Stimulated activated CD4-positive, alpha-beta T cell treated with anti-CD3 and anti-CD28 coated beads, TNF-alpha, amount 100 ng/mL, for 24 hours (primary cell): Measurements from ENCODE around the gene OLFM2.
"Not testable (repeated sequence)": the region's sequence is repeated elsewhere in the genome, so short reads cannot be mapped to it uniquely, and the experiment has no call there.

Source experiments
- DNase-seq, 3 experiments: peaks; one replicate each; pipeline ENCODE4 v3.0.0-alpha.2; 2020; ENCODE audit warnings: low read depth in 3 of 3

Gene OLFM2

DNA sequence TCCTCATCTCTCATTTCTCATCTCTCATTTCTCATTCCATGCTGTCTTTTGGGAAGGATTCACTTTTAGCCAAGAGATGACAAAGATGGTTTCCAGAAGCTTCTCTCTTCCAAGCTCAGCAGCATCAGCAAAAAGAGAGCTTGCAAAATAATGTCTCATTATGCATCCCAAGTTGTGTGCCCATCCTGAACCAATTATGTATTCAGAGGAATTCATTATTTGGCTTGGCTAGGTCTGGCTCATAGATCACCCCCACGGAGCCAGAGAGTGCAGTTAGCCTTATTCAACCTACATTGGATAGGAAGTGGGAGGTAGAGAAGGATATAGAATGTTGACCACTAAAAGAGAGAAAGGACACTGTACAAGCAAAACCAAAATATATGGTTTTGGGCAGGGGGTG lies 5.4 kb upstream of the OLFM2 start:
- no peak for DNase-seq

DNA sequence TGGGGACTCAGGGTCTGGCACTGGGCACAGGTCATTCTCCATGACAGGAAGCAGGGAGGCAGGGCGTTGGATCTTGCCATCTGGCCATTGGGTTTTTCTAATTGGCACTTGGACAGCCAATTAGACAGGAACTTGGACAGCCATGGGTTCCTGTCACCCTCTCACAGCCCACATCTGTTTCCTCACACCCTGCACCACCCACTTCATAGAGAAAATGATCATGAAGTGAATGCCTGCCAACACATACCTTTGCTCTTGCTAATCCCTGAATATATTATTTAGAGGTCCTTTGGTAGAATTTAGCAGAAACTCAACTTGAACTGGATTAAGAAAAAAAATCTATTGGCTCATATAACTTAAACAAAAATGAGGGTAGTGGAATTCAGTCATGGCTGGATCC lies 4.9 kb upstream of the OLFM2 start:
- DNase-seq: no peak

DNA sequence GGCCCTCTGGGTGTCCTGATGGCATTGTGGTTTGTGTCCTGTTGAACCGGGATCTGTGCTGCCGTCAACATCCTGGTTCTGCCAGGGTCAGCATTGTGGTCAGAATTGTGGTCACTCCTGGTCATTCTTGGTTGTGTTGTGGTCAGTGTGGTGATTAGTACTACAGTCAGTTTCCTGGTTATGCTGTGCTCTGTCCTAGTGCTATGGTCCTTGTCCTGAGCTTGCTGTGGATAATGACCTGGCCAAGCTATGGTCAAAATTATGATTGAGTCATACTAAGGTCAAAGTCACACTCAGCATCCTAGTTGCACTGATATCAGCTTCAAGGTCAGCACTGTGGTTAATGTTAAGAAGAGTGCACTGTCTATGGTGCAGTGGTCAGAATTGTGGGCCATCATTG lies 4.5 kb upstream of the OLFM2 start:
- no peak for DNase-seq

DNA sequence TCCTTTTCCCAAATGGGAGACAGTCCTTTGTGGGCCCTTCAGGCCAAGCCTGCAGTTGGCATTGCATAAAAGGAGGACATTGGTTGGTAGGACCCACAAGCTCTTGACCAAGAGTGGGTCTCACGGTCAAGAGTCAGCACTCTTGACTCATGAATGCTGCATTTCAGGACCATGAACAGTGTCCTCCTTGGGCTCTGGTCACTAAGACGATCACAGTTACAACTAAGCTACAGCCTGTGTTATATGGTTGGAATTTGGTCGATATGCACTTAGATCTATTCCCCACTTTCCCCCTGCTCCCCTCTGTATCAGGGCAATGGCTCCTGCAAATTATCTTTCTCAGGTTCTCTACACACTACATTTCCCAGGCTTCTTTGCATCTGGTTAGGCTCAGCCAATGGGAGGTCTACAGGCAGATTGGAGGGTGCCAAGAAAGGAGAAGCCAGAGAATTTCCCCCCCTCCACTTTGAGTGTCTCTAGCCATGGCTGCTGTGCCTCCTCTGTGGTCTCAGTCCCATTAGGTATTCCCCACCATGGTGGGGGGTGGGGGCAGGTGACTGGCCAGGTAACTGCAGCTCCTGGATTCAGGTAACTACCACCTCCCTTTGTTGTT lies 3.1 kb upstream of the OLFM2 start:
- no peak for DNase-seq

DNA sequence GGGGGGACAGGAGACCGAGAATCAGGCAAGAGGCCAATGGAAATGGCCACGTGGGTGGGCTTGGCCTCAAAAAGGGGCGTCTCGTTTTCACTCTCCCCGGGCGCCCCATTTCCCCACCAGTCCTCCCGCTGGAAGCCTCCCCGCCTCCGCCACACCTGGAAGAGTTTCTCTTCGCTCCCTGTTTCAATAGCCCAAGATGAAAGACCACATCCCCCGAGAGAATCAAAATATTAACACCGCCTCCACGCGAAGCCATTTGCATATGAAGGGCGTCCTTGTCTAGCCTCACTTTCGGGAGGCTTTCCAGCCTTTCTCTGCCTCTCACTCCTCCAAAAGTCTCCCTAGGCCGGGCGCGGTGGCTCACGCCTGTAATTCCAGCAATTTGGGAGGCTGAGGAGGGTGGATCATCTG lies 691 bp upstream of the OLFM2 start:
- no peak for DNase-seq

DNA sequence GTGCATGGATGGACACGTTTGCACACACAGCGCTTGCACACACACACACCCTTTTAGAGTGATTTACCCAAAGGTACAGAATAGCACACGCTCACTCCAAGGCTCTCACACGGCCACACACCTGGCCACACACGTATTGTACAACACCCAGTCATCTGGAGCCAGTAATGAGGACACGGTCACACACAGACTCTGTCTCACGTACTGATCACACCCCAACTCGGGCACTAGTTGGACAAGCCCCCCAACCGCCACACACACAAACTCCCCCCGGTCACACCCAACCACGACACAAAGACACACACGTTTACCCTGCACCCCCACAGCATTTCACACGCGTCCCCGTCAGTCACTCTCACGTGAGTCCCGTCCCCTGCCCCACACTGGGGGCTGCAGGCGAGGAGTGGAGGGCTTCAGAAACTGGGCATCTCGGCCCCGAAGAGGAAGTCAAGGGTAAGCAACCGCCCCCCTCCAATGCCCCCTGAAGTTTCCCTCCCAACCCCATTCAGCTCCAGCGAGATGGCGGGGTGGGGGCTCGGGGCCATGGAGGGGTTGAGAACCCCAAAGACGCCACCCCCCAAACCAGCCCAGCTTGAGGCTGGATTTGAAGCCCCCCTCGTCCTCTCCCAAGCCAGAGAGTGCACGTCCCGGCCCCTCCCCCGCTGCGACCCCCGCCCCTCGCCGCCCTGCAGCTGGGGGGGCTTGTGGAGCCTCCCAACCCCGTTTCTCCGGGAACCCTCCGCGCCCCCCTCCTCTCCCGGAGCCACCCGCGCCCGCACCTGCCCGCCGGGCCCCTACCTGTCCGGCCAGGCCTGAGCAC lies 599 bp downstream of the OLFM2 start:
- no peak for DNase-seq

DNA sequence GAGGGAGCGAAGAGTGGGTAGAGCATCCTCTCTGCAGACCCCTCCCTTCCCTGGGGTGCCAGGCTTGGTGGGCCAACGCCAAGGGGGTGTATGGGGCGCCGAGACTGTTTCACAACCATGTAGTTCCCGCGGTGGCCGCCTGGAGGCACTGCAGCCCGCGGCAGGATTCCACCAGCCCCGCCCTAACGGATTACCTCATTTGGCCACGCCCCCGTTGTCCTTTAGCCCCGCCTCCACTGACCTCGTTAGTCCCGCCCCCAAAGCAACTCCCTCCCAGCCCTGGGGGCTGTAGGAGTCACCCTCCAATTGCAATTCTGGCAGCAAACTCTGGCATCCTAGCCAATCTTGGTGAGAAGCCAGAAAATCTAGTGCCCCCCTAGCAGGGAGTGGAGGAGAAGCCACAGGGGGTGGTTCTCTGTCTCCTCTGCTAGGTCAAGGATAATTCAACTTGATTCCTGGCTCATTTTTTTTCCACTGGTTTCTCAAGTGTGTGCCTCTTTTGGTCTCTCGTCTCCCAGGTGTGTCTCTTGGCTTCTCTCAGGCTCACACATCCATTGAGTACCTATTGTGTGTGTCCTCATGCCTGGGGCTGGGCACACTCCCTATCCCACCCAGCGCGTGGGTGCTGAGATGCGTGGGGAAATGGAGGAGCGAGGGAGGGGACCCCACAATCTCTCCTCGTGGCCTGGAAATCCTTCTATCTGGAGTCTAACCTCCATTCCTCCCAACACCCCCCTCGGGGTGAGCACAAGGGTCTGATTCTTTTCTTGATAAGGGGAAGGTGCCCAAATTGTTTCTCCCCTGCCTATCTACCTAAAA lies 2.0 kb downstream of the OLFM2 start:
- peak; percentile 64 to 83 (median 67) for DNase-seq

DNA sequence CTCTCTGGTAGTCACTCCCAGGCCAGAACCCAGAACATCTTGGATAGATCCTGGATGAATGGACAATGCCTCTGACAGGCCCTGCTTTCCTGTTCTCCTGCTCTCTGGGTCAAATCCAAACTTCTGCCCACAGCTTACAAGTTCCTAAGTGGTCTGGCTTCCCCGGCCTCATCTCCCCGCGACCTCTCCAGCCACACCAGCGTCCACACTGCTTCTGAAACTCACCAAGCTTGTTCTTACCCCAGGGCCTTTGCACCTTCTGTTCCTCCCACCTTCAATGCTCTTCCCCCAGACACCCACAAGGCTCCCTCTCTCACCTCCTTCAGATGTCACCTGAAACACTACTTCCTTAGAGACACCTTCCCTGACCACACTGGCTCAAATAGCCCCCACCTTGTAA lies 3.5 kb downstream of the OLFM2 start:
- DNase-seq: no peak

DNA sequence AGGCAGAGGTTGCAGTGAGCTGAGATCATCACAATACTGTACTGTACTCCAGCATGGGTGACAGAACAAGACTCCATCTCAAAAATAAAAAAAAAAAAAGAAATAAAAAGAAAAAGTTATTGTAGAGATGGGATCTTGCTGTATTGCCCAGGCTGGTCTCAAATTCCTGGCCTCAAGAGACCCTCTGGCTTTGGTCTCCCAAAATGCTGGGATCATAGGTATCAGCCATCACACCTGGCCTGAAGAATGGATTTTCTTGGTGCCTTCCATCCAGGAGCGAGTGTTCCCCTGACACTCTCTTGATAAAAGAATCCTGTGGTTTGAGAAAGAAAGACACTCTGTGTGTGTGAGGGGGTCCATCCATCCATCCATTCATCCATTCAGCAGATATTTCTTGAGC lies 4.7 kb downstream of the OLFM2 start:
- no peak for DNase-seq

DNA sequence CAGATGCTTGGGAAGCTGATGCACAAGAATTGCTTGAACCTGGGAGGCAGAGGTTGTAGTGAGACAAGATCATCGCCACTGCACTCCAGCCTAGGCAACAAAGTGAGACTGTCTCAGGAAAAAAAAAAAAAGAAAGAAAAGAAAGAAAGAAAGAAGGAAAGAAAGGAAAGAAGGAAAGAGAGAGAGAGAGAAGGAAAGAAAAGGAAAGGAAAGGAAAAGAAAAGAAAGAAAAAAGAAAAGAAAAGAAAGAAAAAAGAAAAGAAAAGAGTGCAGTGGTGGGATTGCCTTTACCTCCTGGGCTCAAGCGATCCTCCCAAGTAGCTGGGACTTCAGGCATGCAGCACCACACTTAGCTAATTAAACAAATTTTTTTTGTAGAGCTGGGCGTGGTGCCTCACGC lies 12.9 kb downstream of the OLFM2 start:
- DNase-seq: no peak

DNA sequence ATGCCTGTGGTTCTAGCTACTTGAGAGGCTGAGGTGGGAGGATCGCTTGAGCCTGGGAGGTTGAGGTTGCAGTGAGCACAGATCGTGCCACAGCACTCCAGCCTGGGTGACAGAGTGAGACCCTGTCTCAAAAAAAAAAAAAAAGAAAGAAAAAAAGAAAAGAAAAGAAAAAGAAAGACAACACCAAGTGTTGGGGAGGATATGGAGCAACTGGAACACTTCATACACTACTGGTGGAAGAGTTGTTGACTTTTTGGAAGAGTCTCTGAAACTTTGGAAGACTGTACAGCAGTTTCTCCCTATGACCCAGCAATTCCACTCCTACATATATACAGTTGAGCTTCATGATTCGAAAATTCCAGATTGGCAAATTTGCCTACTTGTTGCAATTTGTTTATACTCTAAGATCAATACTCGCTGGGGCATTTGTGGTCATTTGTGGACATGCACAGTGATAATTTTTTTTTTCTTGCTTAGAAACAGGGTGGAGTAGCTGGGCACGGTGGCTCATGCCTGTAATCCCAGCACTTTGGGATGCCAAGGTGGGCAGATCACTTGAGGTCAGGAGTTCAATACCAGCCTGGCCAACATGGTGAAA lies 13.4 kb downstream of the OLFM2 start:
- not testable (repeated sequence) for DNase-seq

DNA sequence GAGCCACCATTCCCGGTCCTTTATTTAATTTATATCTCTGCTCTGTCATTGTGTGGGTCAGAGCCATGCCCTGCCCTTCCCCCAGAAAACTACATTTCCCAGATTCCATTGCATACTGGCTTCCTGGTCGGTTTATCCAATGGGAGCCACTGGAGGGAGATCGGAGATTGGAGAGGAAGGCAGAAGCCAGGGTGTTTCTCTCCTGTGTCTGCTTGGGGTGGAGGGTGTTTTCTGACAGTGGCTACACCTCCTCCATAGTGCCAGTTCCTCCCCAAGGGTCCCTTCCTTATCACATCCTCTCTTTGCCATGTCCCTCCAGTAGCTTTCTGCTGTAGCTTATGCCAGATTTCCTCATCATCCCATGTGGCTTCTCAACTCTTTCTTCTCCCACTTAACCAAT lies 19.0 kb downstream of the OLFM2 start:
- DNase-seq: no peak

DNA sequence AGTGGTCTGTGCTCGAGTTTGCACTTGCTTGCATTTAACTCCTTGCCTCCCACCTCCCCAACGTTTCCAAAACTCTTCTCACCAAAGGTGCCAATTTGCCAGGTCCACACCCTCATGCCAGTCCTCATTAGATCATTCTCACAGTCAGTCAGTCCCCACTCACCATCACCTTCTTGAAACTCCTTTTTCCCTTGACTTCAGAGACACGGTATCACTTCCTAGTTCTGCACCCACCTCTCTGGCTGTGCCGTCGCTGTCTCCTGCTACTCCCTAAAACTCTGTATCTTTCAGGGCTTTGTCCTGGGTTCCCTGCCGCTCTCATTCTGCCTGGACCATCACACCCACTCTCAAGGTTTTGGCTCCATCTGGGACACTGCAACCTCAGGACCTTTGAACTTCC lies 19.6 kb downstream of the OLFM2 start:
- no peak for DNase-seq

DNA sequence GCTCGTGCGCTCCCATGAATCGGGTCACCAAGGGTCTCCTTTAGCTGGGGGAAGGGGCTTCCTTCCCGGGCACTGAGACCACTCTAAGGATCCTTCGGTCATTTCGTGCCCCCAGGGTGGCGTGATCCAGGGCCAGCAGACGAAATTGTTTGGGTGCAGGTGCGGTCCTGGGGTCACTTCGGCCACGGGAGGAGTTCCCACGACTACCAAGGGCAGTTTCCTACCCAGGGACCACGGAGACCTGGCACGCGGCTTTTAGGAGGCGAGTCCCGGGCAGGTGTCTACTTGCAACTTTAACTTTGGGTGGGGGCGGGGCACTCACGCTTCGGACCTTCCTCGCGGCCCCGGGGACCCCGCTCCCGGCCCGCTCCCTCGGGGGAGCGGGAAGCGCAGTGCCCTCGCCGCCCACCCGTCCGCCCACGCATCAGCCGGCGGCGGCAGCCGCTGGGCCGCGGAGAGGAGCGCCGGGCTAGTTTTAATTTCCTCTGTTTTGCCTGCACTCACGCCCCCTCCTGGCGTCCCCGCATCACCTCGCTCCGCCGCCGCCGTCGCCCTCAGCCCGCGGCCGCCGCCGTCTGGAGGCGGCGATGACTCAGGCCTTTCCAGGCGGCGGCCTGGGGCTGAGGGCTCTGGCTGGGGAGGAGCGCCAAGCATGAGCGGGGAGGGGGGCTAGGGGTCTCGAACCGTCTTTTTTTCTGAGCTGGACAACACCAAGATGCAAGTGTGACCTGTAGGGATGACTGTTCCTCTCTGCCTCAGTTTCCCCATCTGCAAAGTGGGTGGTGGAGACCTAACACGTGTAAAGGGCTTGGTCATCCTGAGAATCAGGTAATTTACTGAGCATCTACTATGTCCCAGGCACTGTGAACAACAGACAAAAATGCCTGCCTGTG lies 21.8 kb downstream of the OLFM2 start:
- peak; percentile 56 to 85 (median 63) for DNase-seq

DNA sequence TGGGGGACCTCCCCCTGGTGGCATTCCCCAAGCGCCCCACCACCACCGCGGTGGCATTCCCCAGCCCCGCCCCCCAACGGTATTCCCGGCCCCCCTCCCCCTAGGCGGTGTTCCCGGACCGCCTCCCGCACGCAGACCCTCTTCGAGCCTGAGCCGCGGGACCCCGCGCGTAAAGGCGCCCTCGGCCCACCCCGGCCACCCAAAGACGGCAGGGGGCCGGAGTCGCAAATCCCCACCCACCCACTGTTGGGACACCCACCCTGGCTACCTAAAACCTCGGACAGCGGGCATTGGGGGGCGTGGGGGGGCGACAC lies 22.4 kb downstream of the OLFM2 start:
- DNase-seq: no peak

DNA sequence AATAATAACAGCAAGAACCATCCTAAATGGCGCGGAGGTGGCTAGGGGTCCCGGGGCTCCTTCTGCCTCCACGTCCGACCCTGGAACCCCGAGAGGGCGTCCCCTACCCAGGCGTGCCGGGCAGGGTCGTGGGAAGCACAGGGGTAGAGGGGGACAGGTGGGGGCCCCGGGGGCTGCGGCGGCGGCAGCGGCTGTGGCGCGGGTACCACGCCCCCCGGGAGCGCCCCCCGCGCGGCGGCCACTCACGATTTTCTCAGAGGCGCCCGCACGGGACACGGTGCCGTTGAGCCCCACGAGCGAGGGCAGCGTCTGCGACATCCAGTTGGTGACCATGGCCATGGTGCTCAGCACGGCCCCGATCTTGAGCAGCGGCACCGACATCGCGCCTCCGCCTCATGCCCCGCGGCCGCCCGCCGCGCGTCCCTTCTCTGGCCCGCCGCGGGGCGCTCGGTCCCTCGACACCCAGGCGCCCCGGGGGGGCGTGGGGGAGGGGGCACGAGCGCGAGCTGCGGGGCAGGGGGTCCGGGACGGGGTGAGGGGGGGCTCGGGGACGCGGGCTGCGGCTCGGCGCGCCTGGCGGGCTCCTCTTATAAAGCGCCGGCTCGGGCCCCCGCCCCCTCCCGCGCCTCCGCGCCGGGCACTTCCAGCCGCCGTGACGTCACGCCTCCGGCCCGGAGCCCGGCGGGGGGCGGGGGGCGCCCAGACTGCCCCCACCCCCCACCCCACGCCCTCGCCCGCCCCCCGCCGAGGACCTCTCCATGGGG lies 22.9 kb downstream of the OLFM2 start:
- peak in 1 of 3 experiments; percentile 18 for DNase-seq

DNA sequence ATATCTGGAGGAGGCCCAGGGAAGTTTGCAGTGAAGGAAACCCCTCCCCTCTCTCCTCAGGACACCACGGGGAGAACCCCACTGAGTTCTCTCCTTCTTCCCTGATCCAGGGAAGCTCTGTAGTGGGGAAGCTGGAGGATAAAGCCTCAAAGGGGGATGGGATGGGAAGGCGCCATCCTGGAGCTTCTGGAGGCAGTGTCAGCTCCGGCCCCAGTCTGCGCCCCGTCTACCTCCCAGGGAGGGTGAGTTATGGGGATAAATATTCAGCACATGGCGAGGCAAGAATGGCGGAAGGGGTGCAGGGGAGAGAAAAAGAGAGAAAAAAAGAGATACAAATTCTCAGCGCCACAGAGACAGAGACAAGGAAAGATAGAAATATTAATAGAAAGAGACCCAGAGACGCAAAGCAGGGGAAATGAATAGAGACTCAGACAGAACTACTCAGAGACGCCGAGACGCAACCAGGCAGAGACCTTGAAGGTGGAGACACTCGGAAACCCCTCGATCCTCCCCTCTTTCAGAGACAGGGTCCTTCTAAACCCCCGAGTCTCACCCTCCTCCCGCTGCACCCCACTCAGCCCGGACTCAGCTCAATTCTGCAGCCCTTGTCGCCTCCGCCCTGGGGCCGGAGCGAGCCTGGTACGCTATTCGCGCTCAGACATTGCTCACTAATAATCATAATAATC lies 23.6 kb downstream of the OLFM2 start:
- no peak for DNase-seq

DNA sequence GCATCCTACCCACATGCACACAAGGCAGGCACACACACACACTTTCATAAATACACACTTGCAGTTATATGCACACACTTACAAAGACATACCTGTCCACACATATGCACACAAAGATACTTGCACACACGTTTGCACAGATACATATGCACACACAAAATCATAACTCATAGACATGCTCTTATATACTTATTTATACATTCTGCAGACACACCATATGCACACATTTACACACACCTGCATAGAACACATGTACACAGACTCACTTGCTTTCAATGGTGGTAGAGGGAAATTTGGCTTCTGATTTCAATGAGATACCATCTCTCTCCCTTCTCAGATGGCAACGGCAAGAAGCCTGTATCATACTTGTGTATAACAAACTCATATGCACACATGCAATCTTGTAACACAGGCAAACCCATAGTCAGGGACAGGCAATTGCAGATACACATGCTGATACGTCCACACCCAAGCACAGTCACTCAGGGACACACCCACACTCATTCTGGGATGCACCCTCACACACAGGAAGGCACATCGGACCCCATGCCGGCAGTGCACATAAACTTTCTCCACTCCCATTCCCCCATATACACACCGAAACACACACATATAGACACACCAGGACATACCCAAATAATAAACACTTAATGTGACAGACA lies 24.7 kb downstream of the OLFM2 start:
- no peak for DNase-seq

DNA sequence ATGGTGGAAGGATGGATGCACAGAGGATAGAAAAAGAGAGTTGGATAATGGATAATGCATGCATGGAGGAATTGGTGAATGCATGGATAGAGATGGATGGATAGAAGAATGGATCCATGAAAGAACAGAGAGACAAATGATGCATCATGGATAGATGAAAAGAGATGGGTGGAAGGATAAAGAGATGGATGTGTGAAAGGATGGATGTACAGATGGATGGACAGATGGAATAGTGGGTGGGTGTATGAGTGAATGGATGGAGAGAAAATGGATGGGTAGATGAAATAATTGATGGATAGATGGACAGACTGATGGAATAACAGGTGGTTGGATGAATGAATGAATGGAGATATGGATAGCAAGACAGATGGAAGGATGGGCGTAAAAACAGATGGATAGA lies 25.7 kb downstream of the OLFM2 start:
- DNase-seq: no peak

DNA sequence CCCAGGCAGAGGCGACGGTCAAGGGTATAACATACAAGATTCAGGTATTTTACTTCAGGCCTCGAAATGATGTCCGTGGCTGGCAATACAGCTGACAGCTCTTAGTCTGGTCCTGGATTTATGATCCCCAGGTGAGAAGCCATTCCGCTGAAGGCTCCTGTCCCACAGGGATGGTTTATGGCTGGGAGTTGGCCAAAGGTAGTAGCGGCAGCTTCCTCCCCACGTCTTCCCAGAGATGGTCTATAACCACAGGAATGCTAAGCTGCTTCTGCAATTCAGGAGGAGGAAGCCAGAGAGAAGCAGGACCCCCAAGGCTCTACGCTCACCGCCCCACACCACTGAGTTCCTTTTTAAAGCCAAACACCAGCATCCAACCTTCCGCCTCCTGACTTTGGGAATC lies 27.1 kb downstream of the OLFM2 start:
- no peak for DNase-seq
